Subcutaneous adipose tissue (tissue), 4 donors: ENCODE results near the gene ACADS. TPM values are rescaled to one million over a fixed set of nuclear protein-coding genes. Genes with fewer than 3 reads are reported as not detected.

Source experiments
- CTCF ChIP-seq: fragments of 450-650 bp; IDR thresholded peaks from one replicate; pipeline ENCODE4 v1.5.1; 2016; ENCODE audit warnings: low read depth, mild to moderate bottlenecking, control low read depth, antibody characterized with exemption, moderate library complexity
- total RNA-seq, 4 donors: library from RNA; depleted of rRNA; stranded (reverse); fragments of >200 nt; gene quantifications; one replicate each; pipeline ENCODE4 v1.1.0, GENCODE V29; 2016

ACADS gene
- total RNA-seq, 4 donors from 2014 or later = 31.6 to 237 (median 106) TPM

GRCh38 chr12:120711411-120711810, 14.2 kb upstream of the ACADS start:
- no peak for TF ChIP-seq CTCF

GRCh38 chr12:120712610-120713009, 13.0 kb upstream of the ACADS start:
- no peak for TF ChIP-seq CTCF

DNA sequence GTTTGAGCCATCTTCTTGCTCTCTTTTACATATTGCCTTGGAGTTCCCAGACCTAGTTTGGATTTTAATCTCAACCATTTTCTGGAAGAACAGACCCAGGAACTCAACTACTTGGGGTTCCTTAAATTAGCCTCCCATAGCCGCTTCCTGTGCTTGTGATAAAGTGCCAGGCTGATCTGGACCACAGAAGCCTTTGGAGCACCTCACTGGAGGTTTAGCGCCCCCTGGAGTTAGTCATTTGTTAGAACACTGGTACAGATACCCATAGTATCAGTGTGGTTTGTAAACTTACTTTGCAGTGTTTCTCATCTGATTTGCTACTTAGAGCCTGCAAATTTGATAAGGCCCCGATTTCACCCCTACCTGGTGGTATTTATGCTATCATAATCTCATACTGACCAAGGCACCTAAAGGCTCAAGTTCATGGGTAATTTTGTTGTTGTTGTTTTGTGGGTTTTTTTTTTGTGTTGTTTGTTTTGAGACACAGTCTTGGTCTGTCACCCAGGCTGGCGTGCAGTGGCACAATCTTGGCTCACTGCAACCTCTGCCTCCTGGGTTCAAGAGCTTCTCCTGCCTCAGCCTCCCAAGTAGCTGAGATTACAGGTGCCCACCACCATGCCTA, 11.7 kb upstream of the ACADS start:
- no peak for TF ChIP-seq CTCF

GRCh38 chr12:120718055-120718454, 7.6 kb upstream of the ACADS start:
- TF ChIP-seq CTCF = no peak

- TF ChIP-seq CTCF = no peak
These were observed 6.6 kb upstream of the ACADS start for GRCh38 chr12:120719072-120719471.

DNA sequence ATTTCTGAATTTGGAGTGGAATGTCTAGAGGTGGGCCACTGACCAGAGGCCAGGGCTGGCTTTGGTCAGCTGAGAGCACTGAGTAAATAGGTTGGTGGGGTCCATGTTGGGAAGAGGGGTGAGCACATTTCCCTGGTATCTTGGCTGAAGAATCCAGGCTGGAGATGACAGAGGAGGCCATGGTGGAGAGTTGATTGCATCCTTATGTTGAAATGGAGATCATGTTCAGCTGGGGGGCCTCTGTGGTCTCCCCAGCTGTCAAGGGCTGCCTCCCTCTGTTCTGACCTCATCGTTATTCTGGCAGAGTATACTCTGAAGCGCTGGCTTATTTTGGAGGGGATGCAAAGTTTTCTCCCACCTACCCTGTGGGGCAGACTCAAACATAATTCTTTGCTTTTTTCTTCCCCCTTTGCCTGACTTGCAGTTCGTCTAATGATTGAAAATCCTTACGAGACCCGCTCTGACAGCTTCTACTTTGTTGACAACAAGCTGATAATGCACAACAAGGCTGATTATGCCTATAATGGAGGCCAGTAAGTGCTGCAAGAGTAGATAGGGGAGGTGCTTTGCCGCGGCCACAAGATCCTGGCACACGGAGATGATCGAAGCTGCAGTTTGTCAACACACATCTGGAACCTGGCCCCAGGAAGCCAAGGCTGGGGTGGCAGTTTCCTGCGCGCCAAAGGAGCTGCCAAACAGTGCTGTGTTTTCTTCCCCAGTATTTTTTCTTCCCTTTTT, 6.0 kb upstream of the ACADS start:
- no peak for TF ChIP-seq CTCF

DNA sequence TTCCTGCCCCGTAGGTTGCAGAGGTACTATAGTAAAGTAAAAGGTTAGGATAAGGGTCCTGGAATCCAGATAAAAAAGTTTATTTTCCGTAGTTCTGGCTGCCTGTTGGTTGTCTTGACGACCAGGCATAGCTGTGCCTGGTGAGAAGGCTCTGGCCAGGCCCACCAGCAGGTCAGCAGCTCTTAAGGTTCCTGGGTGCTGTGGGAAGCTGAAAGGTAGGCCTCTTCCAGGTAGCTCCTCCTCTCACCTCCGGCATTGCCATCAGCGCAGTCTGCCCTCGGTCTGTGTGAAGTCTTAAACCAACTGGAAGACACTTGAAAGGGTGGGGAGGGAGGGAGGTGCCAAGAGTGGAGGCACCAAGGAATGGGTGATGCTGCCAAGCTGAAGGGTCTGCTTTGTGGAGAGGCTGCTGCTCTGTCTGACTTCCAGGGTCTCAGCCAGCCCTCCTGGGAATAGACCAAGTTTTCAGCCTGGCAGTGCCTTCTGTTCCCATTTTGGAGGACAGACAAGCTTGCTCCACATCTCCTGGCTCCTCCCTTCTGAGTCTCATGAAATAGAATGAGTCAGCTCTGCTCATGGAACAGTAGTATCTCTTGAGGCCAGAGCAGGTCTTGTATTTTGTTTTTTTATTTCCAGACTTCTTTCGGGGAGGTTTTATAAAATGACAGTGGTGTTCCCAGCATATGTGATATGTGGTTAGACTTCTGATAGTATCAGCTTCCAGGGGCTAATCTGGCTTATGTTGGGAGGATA, 5.2 kb upstream of the ACADS start:
- TF ChIP-seq CTCF = no peak
